Measurements from ENCODE around the gene PLAGL1.

GRCh38 chr6:144008120-144008811 is at the start of gene PLAGL1:
- TF ChIP-seq CTCF (IDR thresholded peaks at IDR 0.05; ENCODE audit: low read depth, low read length), result no peak
- no peak for TF ChIP-seq EZH2phosphoT487 (IDR thresholded peaks at IDR 0.05; ENCODE audit: low read depth)

Measured in OCI-LY3 (cell line).